GM12878 (cell line): Measurements from ENCODE around the gene ZBTB44. TPM values are rescaled to one million over a fixed set of nuclear protein-coding genes. Genes with fewer than 3 reads are reported as not detected.

Source experiments
- ATAC-seq: fragments of 200-7000 bp; cut with Tn5 transposase; 3 replicates; pipeline ENCODE4 v1.9.1; 2020; ENCODE audit warnings: mild to moderate bottlenecking, moderate library complexity
- BruUV-seq: library from RNA; stranded (reverse); fragments of 400-500 nt; replicated peaks from 2 replicates; lab custom pipeline; 2021; lab: Mats Ljungman, UMichigan
- CTCF ChIA-PET: fragments of 300-600 bp; sonication (Branson Sonifier 250); formaldehyde crosslinking; extraction: SDS; loops from one replicate; lab custom pipeline; 2021; ENCODE audit warnings: inconsistent platforms; lab: Yijun Ruan, JAX
- POLR2A ChIA-PET: fragments of 350-600 bp; formaldehyde crosslinking; extraction: SDS; loops from one replicate; lab custom pipeline; 2021; ENCODE audit warnings: inconsistent platforms; lab: Charles Lee
- RAD21 ChIA-PET: fragments of 300-600 bp; sonication (Branson Sonifier 250); formaldehyde crosslinking; loops from one replicate; lab custom pipeline; 2023; ENCODE audit warnings: antibody characterized with exemption; ENCODE audit not compliant: unreplicated experiment; lab: Charles Lee
- SMC1A ChIA-PET: fragments of 300-600 bp; sonication (Branson Sonifier 250); formaldehyde crosslinking; loops from one replicate; lab custom pipeline; 2023; ENCODE audit not compliant: unreplicated experiment, uncharacterized antibody; lab: Charles Lee
- DNase-seq: peaks from one replicate; pipeline ENCODE4 v3.0.0-alpha.2; 2011; ENCODE audit warnings: low read depth, low spot score
- FAIRE-seq: peaks from 3 replicates; lab custom pipeline; 2011; peaks lifted over from hg19 to GRCh38; lab: Jason Lieb, UNC
- H2AFZ ChIP-seq: 2 replicates; pipeline ENCODE4 v1.6.0; 2011; ENCODE audit warnings: low read depth, low read length, control low read depth; ENCODE audit not compliant: control insufficient read depth
- H3K27ac ChIP-seq: 2 replicates; pipeline ENCODE4 v1.5.1; 2011; ENCODE audit warnings: control low read depth; ENCODE audit not compliant: control insufficient read depth, insufficient read depth
- H3K27me3 ChIP-seq, 2 experiments: replicated peaks in 1 of 2; 2 replicates each; pipeline versions ENCODE4 v1.6.0 to v1.6.1; 2011; ENCODE audit warnings: low read length in 1 of 2; ENCODE audit not compliant: control insufficient read depth in 2 of 2, insufficient read depth in 2 of 2
- H3K36me3 ChIP-seq, 2 experiments: 2 replicates each; pipeline ENCODE4 v1.5.1; 2011; ENCODE audit warnings: low read length in 1 of 2; ENCODE audit not compliant: control insufficient read depth in 2 of 2, insufficient read depth in 2 of 2
- H3K4me1 ChIP-seq: 2 replicates; pipeline ENCODE4 v1.6.1; 2011; ENCODE audit warnings: mild to moderate bottlenecking, low read length, moderate library complexity, mixed read lengths; ENCODE audit not compliant: control insufficient read depth, insufficient read depth
- H3K4me2 ChIP-seq: 2 replicates; pipeline ENCODE4 v1.6.0; 2011; ENCODE audit warnings: control low read depth; ENCODE audit not compliant: control insufficient read depth, insufficient read depth
- H3K4me3 ChIP-seq: fragments of 200-600 bp; sonication (generic); 2 replicates; pipeline ENCODE4 v1.5.1; 2016
- H3K79me2 ChIP-seq: 2 replicates; pipeline ENCODE4 v1.6.0; 2011; ENCODE audit warnings: low read length; ENCODE audit not compliant: control insufficient read depth, insufficient read depth
- H3K9ac ChIP-seq: 2 replicates; pipeline ENCODE4 v1.8.0; 2011; ENCODE audit warnings: low read length, control low read depth, mixed read lengths; ENCODE audit not compliant: control insufficient read depth, insufficient read depth
- H3K9me3 ChIP-seq: replicated peaks from 3 replicates; pipeline ENCODE4 v1.5.1; 2011; ENCODE audit warnings: mild to moderate bottlenecking, low read length; ENCODE audit not compliant: control insufficient read depth, insufficient read depth
- H4K20me1 ChIP-seq: 2 replicates; pipeline ENCODE4 v1.6.0; 2011; ENCODE audit not compliant: control insufficient read depth, insufficient read depth
- CEBPB ChIP-seq, 2 experiments: fragments of 150-350 bp in 1 of 2; IDR thresholded peaks; 2 replicates each; pipeline ENCODE4 v1.6.1; 2012 to 2014; ENCODE audit warnings: low read depth in 2 of 2, low read length in 2 of 2, borderline replicate concordance in 1 of 2, inconsistent platforms in 1 of 2
- CHD4 ChIP-seq: fragments of 200-600 bp; sonication (generic); IDR thresholded peaks from 2 replicates; pipeline ENCODE4 v1.6.1; 2016; ENCODE audit warnings: mild to moderate bottlenecking
- E2F8 ChIP-seq: fragments of 450-650 bp; IDR thresholded peaks from 2 replicates; pipeline ENCODE4 v1.6.1; 2018; ENCODE audit warnings: mild to moderate bottlenecking, low read depth, moderate library complexity; ENCODE audit not compliant: partially characterized antibody
- ELK1 ChIP-seq: IDR thresholded peaks from 2 replicates; pipeline ENCODE4 v1.6.1; 2012; ENCODE audit warnings: low read depth, low read length, improper control_type of control experiment
- EP300 ChIP-seq, 2 experiments: fragments of 150-350 bp in 1 of 2; IDR thresholded peaks; 2 replicates each; pipeline ENCODE4 v1.6.1; 2011 to 2012; ENCODE audit warnings: low read depth in 2 of 2, low read length in 2 of 2, borderline replicate concordance in 1 of 2, improper control_type of control experiment in 1 of 2, inconsistent platforms in 1 of 2; ENCODE audit not compliant: control insufficient read depth in 1 of 2
- HDAC2 ChIP-seq: fragments of 200-600 bp; sonication (generic); IDR thresholded peaks from 2 replicates; pipeline ENCODE4 v1.6.1; 2017
- IRF3 ChIP-seq: fragments of 450-650 bp; IDR thresholded peaks from 2 replicates; pipeline ENCODE4 v1.6.1; 2014; ENCODE audit warnings: mild to moderate bottlenecking
- KLF5 ChIP-seq: fragments of 450-650 bp; IDR thresholded peaks from 2 replicates; pipeline ENCODE4 v1.6.1; 2014; ENCODE audit warnings: mild to moderate bottlenecking; ENCODE audit not compliant: partially characterized antibody
- NFXL1 ChIP-seq: fragments of 450-650 bp; IDR thresholded peaks from 2 replicates; pipeline ENCODE4 v1.6.1; 2017; ENCODE audit warnings: antibody characterized with exemption, mild to moderate bottlenecking, borderline replicate concordance
- RUNX3 ChIP-seq: IDR thresholded peaks from 2 replicates; pipeline ENCODE4 v1.6.1; 2012; ENCODE audit warnings: low read length, inconsistent platforms
- SMARCA5 ChIP-seq: fragments of 450-650 bp; IDR thresholded peaks from 2 replicates; pipeline ENCODE4 v1.6.1; 2017; ENCODE audit warnings: mild to moderate bottlenecking
- SP1 ChIP-seq: IDR thresholded peaks from one replicate; pipeline ENCODE4 v1.6.1; 2011; ENCODE audit warnings: low read depth, low read length
- TAF1 ChIP-seq: IDR thresholded peaks from 2 replicates; pipeline ENCODE4 v1.6.1; 2011; ENCODE audit warnings: mild to moderate bottlenecking, low read depth, low read length, borderline replicate concordance
- ZBED1 ChIP-seq: IDR thresholded peaks from 2 replicates; pipeline ENCODE4 v1.6.1; 2016; ENCODE audit warnings: borderline replicate concordance
- ZBTB4 ChIP-seq: fragments of 450-650 bp; formaldehyde crosslinking; IDR thresholded peaks from 2 replicates; pipeline ENCODE4 v1.4.0; 2022; ENCODE audit warnings: mild to moderate bottlenecking, moderate library complexity
- WGBS: methylation state at CpG from one replicate; pipeline ENCODE4 v1.1.6; 2016; ENCODE audit warnings: low lambda C conversion rate; ENCODE audit not compliant: insufficient replicate concordance, insufficient coverage; ENCODE audit errors: missing lambda C conversion rate; 5-methylcytosine and 5-hydroxymethylcytosine counted together
- in situ Hi-C: fragments of 300-500 bp; cut with MboI; formaldehyde crosslinking; loops from 9 replicates; pipeline ENCODE4 v1.14.3; 2018; ENCODE audit warnings: mixed read lengths
- intact Hi-C: fragments of 100-400 bp; cut with micrococcal nuclease; formaldehyde crosslinking; loops from one replicate; pipeline ENCODE4 v1.14.2; 2022; ENCODE audit not compliant: unreplicated experiment
- polyA plus RNA-seq, 11 experiments: library from polyadenylated mRNA; depleted of rRNA in 4 of 11; unstranded in 6 of 11; stranded (reverse) in 5 of 11; fragments of >200 nt; fragmentation: Nextera tagmentation in 4 of 11; fragmentation: Illumina TruSeq in 1 of 11; extraction: Ambion mirVana in 4 of 11; extraction: Trizol in 1 of 11; gene quantifications; 1 replicate in 1 of 11; 2 replicates in 10 of 11; pipeline versions ENCODE4 v1.2.1 to v1.2.3, GENCODE V29; 2011 to 2016; ENCODE audit warnings: inconsistent platforms in 2 of 11, missing spikeins in 2 of 11, low read depth in 1 of 11
- total RNA-seq, 4 experiments: library from RNA; depleted of rRNA in 3 of 4; stranded (reverse); fragments of >200 nt in 3 of 4; fragmentation: Illumina TruSeq in 1 of 4; extraction: Trizol in 1 of 4; gene quantifications; 2 replicates each; pipeline versions ENCODE4 v1.2.1 to v1.2.3, GENCODE V29; 2013 to 2021
- TF ChIP-seq, protein P1 (sequence below): IDR thresholded peaks from 2 replicates; pipeline ENCODE4 v1.6.1; 2011; ENCODE audit warnings: low read depth, mild to moderate bottlenecking, low read length, moderate library complexity, borderline replicate concordance; ENCODE audit errors: extremely low read depth

The ZBTB44 gene
- total and polyA plus RNA-seq, 10 of the 15 experiments (the other 5 are each of a cell fraction or from before 2014, with no cell fraction given) = 2.8 to 38.2 (median 12.2) TPM

DNA sequence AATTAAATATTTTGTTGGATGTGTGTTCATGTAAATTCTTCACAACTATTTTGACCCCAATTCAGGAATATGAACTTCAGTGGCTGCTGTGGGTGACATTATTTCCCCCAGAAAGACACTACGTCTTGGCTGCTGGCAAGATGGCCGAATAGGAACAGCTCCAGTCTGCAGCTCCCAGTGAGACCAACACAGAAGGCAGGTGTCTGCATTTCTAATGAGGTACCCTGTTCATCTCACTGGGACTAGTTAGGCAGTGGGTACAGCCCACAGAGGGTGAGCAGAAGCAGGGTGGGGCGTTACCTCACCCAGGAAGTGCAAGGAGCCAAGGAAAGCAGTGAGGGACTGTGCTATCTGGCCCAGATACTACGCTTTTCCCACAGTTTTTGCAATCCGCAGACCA is 65.3 kb downstream of the ZBTB44 start:
- CTCF ChIA-PET = interaction anchor here (0.6 kb wide), 1 partner anchor 54 kb away, joined by 3 read pairs; no protein-coding TSS in a partner anchor
- ATAC-seq = no peak
- TF ChIP-seq SP1 (no peak), IRF3 (no peak), ELK1 (no peak), CEBPB (IDR thresholded peaks at IDR 0.05; ENCODE audit: borderline replicate concordance in 1 of 2, low read depth in 2 of 2, low read length in 2 of 2) (no peak), HDAC2 (no peak), NFXL1 (no peak), ZBED1 (no peak), ZBTB4 (no peak), RUNX3 (no peak), CHD4 (no peak), EP300 (IDR thresholded peaks at IDR 0.05; ENCODE audit: borderline replicate concordance in 1 of 2, control insufficient read depth in 1 of 2, low read depth in 2 of 2, low read length in 2 of 2) (no peak), KLF5 (no peak), E2F8 (no peak), SMARCA5 (no peak), TAF1 (no peak)
- TF ChIP-seq, protein P1, sequence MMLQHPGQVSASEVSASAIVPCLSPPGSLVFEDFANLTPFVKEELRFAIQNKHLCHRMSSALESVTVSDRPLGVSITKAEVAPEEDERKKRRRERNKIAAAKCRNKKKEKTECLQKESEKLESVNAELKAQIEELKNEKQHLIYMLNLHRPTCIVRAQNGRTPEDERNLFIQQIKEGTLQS = no peak

More for the DNA sequence above, 65.3 kb downstream of the ZBTB44 start:
- no peak overlapping the region for H3K9ac ChIP-seq
- 94% methylated on average over 5 of the region's 5 CpGs for whole genome bisulfite sequencing
- no peak for FAIRE-seq
- peaks cover 0 to 2% of the 10 kb centered on the region in 2 experiments; a peak in 3 of 4 replicates for H3K36me3 ChIP-seq
- no peak for DNase-seq
- H3K4me2 ChIP-seq = no peak overlapping the region
- no peaks in the 10 kb centered on the region for H3K27me3 ChIP-seq
- in situ Hi-C loops (no loop called here), intact Hi-C loops (no loop called here)
- H3K27ac ChIP-seq = no peak overlapping the region
- ChIA-PET SMC1A (interaction anchor here (0.6 kb wide), 1 partner anchor 40 kb away, joined by 3 read pairs; no protein-coding TSS in a partner anchor), POLR2A (interaction anchor here (0.7 kb wide), 1 partner anchor 12 kb away, joined by 4 read pairs; no protein-coding TSS in a partner anchor), RAD21 (no interaction called here)
- BruUV-seq = no TSS peak
- no peak overlapping the region for H2AFZ ChIP-seq
- no peak overlapping the region for H3K4me3 ChIP-seq
- H3K4me1 ChIP-seq = no peaks in the 10 kb centered on the region
- H4K20me1 ChIP-seq = no peaks in the 10 kb centered on the region
- H3K79me2 ChIP-seq = no peaks in the 10 kb centered on the region; the same call in 1 of the 2 replicates
- no peaks in the 10 kb centered on the region; the same call in 2 of the 3 replicates for H3K9me3 ChIP-seq
